ENCODE results near the gene SGCA. TPM values are rescaled to one million over a fixed set of nuclear protein-coding genes. Genes with fewer than 3 reads are reported as not detected.

The SGCA gene
- total RNA-seq, 1 donor from 2014 or later, result not detected

DNA sequence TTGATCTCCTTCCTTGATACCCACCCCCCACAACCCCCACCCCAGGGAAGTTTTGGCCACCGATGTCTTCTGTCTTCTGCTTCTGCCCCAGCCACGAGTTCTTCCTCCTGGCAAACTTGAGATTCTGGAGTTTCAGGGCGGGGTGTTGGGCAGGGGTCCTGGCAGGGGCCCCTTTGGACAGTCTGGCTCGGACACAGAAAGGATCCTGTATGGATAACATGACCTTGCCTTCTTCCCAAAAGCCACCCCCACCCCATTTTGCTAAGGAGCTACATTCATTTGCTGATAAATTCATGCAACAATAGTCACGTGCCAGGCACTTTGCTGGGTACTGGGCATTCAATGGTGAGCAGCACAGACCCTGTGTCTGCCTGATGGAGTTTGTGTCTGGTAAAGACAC is 41.5 kb downstream of the SGCA start:
- no peak overlapping the region for H3K4me3 Mint-ChIP-seq (ENCODE audit: unreplicated experiment)
- H3K4me1 Mint-ChIP-seq (ENCODE audit: unreplicated experiment), result peaks cover 14% of the 10 kb centered on the region
- no peak overlapping the region for H3K27ac Mint-ChIP-seq (ENCODE audit: unreplicated experiment)
- TF ChIP-seq, protein P1, sequence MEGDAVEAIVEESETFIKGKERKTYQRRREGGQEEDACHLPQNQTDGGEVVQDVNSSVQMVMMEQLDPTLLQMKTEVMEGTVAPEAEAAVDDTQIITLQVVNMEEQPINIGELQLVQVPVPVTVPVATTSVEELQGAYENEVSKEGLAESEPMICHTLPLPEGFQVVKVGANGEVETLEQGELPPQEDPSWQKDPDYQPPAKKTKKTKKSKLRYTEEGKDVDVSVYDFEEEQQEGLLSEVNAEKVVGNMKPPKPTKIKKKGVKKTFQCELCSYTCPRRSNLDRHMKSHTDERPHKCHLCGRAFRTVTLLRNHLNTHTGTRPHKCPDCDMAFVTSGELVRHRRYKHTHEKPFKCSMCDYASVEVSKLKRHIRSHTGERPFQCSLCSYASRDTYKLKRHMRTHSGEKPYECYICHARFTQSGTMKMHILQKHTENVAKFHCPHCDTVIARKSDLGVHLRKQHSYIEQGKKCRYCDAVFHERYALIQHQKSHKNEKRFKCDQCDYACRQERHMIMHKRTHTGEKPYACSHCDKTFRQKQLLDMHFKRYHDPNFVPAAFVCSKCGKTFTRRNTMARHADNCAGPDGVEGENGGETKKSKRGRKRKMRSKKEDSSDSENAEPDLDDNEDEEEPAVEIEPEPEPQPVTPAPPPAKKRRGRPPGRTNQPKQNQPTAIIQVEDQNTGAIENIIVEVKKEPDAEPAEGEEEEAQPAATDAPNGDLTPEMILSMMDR (IDR thresholded peaks at IDR 0.05; ENCODE audit: unreplicated experiment), result no peak
- H3K9me3 Mint-ChIP-seq (ENCODE audit: unreplicated experiment), result no peaks in the 10 kb centered on the region
- H3K36me3 Mint-ChIP-seq (ENCODE audit: low read depth, unreplicated experiment), result no peaks in the 10 kb centered on the region
- DNase-seq (ENCODE audit: low spot score), result no peak
- H3K27me3 Mint-ChIP-seq (ENCODE audit: unreplicated experiment), result peaks cover 25% of the 10 kb centered on the region

DNA sequence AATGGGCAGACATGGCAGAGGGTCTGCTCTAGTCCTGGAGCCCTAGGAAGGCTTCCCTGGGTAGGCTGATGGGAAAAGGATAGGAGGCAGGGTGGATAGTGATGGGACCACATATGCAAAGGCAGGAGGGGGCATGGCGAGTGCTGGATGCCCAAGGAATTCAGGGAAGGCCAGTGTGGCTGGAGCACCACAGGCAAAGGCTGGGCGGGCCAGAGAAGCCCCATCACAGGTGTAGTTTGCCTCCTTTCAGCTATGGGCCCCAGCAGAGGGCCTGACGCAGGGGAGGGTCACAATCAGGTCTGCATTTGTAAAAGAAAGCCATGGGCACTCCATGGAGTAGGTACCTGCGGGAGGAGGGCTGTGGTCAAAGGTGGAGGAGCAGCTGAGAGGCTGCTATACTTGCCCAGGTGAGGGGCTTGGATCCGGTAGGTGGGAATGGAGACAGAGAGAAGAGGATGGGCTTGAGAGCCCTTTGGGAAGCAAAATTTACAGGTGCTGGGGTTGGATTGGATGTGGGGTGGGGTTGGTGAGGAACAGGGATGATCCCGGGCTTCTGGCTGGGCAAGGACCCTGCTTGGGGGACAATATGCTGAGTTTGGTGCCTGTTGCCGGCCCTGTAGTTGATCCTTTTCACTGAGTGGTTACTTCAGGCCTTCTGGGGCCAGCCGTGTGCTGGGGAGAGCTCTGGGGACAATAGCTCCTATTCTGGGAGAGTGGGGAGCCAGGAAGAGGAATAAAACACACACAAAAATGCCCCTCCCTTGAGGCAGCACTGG is 42.2 kb downstream of the SGCA start:
- Mint-ChIP-seq H3K4me1 (ENCODE audit: unreplicated experiment) (peaks cover 14% of the 10 kb centered on the region), H3K9me3 (ENCODE audit: unreplicated experiment) (no peaks in the 10 kb centered on the region), H3K27ac (ENCODE audit: unreplicated experiment) (peak overlapping the region; percentile 39), H3K27me3 (ENCODE audit: unreplicated experiment) (peaks cover 19% of the 10 kb centered on the region), H3K4me3 (ENCODE audit: unreplicated experiment) (no peak overlapping the region), H3K36me3 (ENCODE audit: low read depth, unreplicated experiment) (no peaks in the 10 kb centered on the region)
- TF ChIP-seq, protein P1 (IDR thresholded peaks at IDR 0.05; ENCODE audit: unreplicated experiment), result no peak
- DNase-seq (ENCODE audit: low spot score), result no peak

DNA sequence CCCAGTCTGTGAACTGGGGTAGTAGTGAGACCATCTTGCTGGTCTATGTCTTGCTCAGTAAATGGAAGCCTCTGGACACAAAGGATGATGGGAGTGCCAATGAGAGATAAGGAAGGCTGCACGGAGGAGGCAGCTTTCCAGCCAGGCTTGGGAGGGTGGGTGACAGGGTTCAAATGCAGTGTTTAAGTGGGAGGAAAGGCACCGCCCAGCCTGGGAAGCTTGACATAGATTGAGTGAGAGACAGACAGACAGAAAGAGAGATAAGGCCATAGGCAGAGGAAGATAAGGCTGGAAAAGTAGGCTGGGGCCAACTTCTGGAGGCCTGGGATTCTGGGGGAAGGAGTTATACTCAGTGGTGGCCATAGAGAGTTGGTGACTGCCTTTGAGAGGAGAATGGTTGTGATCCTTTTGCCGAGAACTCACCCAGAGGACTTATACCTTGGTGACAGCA is 42.8 kb downstream of the SGCA start:
- no peak for DNase-seq (ENCODE audit: low spot score)
- Mint-ChIP-seq H3K4me1 (ENCODE audit: unreplicated experiment) (peaks cover 14% of the 10 kb centered on the region), H3K27me3 (ENCODE audit: unreplicated experiment) (peaks cover 16% of the 10 kb centered on the region), H3K27ac (ENCODE audit: unreplicated experiment) (peak overlapping the region; percentile 28), H3K9me3 (ENCODE audit: unreplicated experiment) (no peaks in the 10 kb centered on the region), H3K4me3 (ENCODE audit: unreplicated experiment) (peak overlapping the region; percentile 32), H3K36me3 (ENCODE audit: low read depth, unreplicated experiment) (no peaks in the 10 kb centered on the region)
- TF ChIP-seq, protein P1 (IDR thresholded peaks at IDR 0.05; ENCODE audit: unreplicated experiment), result no peak

DNA sequence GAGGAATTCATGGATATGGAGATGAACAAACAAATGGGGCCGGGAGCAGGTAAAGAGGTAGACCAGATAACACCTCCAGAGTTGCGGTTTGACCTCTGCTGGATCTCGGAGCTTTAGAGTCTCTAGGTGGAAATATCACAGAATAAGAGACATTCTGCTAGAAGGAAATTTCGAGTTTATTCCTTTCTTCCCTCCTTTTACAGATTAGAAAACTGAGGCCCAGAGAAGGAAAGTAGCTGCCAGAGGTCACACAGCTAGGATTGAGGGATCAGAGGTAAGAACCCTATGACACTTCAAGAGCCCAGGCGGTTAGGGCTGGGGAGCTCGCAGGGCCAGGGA is 43.3 kb downstream of the SGCA start:
- no peak for DNase-seq (ENCODE audit: low spot score)
- H3K27ac Mint-ChIP-seq (ENCODE audit: unreplicated experiment), result no peak overlapping the region
- H3K4me1 Mint-ChIP-seq (ENCODE audit: unreplicated experiment), result peaks cover 14% of the 10 kb centered on the region
- no peaks in the 10 kb centered on the region for H3K9me3 Mint-ChIP-seq (ENCODE audit: unreplicated experiment)
- peaks cover 16% of the 10 kb centered on the region for H3K27me3 Mint-ChIP-seq (ENCODE audit: unreplicated experiment)
- no peak overlapping the region for H3K4me3 Mint-ChIP-seq (ENCODE audit: unreplicated experiment)
- H3K36me3 Mint-ChIP-seq (ENCODE audit: low read depth, unreplicated experiment), result no peaks in the 10 kb centered on the region
- TF ChIP-seq, protein P1 (IDR thresholded peaks at IDR 0.05; ENCODE audit: unreplicated experiment), result no peak

DNA sequence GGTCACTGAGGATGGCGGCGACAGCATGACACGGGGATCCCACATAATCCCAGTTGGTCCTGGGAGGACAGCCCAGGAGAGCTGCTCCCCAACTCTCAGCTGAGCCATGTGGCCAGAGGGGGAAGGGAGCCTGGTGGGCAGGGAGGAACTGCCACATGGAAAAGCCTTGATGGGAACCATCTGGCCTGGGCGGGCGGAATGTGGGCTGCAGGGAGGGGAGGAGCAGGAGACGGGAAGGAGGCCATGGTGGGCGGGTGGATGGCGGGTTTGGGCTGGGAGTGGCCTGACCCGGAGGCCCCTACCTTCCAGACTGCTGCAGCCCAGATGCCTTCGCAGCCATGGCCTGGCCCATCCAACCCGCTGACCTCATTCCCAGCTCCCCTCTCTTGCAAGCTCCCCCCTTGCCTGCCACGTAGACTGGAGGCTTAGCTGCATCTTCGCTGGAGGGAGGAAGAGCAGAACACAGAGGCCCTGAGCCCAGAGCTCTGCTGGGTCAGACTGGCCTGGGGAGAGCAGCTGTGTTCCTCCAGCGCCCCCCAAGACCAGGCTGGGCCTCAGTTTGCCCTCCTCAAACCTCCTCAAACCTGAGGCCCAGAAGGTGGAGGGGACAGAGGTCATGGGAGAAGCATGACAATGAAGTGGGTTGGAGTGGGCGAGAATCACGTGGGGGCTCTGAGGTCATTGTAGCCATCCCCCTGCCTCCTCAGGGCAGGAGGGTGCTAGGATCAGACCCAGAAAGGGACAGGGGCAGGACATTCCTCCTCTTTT is 43.9 kb downstream of the SGCA start:
- H3K27me3 Mint-ChIP-seq (ENCODE audit: unreplicated experiment), result peaks cover 16% of the 10 kb centered on the region
- peaks cover 14% of the 10 kb centered on the region for H3K4me1 Mint-ChIP-seq (ENCODE audit: unreplicated experiment)
- peak; percentile 47 for DNase-seq (ENCODE audit: low spot score)
- H3K36me3 Mint-ChIP-seq (ENCODE audit: low read depth, unreplicated experiment), result no peaks in the 10 kb centered on the region
- TF ChIP-seq, protein P1 (IDR thresholded peaks at IDR 0.05; ENCODE audit: unreplicated experiment), result no peak
- no peak overlapping the region for H3K4me3 Mint-ChIP-seq (ENCODE audit: unreplicated experiment)
- H3K27ac Mint-ChIP-seq (ENCODE audit: unreplicated experiment), result no peak overlapping the region
- no peaks in the 10 kb centered on the region for H3K9me3 Mint-ChIP-seq (ENCODE audit: unreplicated experiment)
